Choroid plexus epithelial cell (primary cell): Measurements from ENCODE around the gene ZNF74.
"Not testable (repeated sequence)": the region's sequence is repeated elsewhere in the genome, so short reads cannot be mapped to it uniquely, and the experiment has no call there.

Experiments
- DNase-seq: peaks from one replicate; pipeline ENCODE4 v3.0.0-alpha.2; 2010; ENCODE audit warnings: low read depth
- H3K4me3 ChIP-seq: 2 replicates; pipeline ENCODE4 v1.5.1; 2011; ENCODE audit warnings: low read depth, mild to moderate bottlenecking, control low read depth, low read length, moderate library complexity
- CTCF ChIP-seq: conservative IDR thresholded peaks from 2 replicates; pipeline ENCODE4 v1.5.1; 2011; ENCODE audit warnings: low read depth, mild to moderate bottlenecking, control low read depth, inconsistent platforms, low read length, moderate library complexity

Gene ZNF74

GRCh38 chr22:20393705-20394476, at the start of gene ZNF74:
ZNF74 (plus strand) TSS chr22:20394151; CDS start chr22:20394629, 478 bp downstream.
- peak within 1 kb of the TSS; percentile 88 for H3K4me3 ChIP-seq
- peak; percentile 95 for DNase-seq
- peak; percentile 21 for TF ChIP-seq CTCF

GRCh38 chr22:20346553-20346952, 47.4 kb upstream of the ZNF74 start:
- not testable (repeated sequence) for H3K4me3 ChIP-seq, DNase-seq

- DNase-seq, H3K4me3 ChIP-seq: not testable (repeated sequence)
Observed at GRCh38 chr22:20352536-20352935, 41.4 kb upstream of the ZNF74 start.

- H3K4me3 ChIP-seq = no peak overlapping the region
- TF ChIP-seq CTCF = no peak
- DNase-seq = no peak
Observed at GRCh38 chr22:20354238-20354975, 39.5 kb upstream of the ZNF74 start.

GRCh38 chr22:20355939-20356636, 37.9 kb upstream of the ZNF74 start:
- not testable (repeated sequence) for DNase-seq, H3K4me3 ChIP-seq

GRCh38 chr22:20356906-20357305, 37.0 kb upstream of the ZNF74 start:
- not testable (repeated sequence) for H3K4me3 ChIP-seq, DNase-seq

- not testable (repeated sequence) for H3K4me3 ChIP-seq, DNase-seq
Observed at GRCh38 chr22:20357967-20358366, 36.0 kb upstream of the ZNF74 start.

GRCh38 chr22:20358503-20359239, 35.3 kb upstream of the ZNF74 start:
- not testable (repeated sequence) for DNase-seq, H3K4me3 ChIP-seq

- DNase-seq, H3K4me3 ChIP-seq: not testable (repeated sequence)
Observed at GRCh38 chr22:20360261-20360660, 33.7 kb upstream of the ZNF74 start.

- H3K4me3 ChIP-seq, DNase-seq: not testable (repeated sequence)
Observed at GRCh38 chr22:20360866-20361751, 32.8 kb upstream of the ZNF74 start.

GRCh38 chr22:20361752-20362229, 32.2 kb upstream of the ZNF74 start:
- H3K4me3 ChIP-seq, DNase-seq: not testable (repeated sequence)

GRCh38 chr22:20362403-20362802, 31.5 kb upstream of the ZNF74 start:
- DNase-seq, H3K4me3 ChIP-seq: not testable (repeated sequence)

- H3K4me3 ChIP-seq = not testable (repeated sequence)
- peak; percentile 5 for DNase-seq
Observed at GRCh38 chr22:20364335-20365260, 29.4 kb upstream of the ZNF74 start.

- H3K4me3 ChIP-seq, DNase-seq: not testable (repeated sequence)
Observed at GRCh38 chr22:20366841-20367240, 27.1 kb upstream of the ZNF74 start.
